HG02588 (cell line): ENCODE data around the gene NETO2.

Experiments used
- ATAC-seq: cut with Tn5 transposase; IDR thresholded peaks from one replicate; pipeline ENCODE4 v1.9.1; 2021; ENCODE audit warnings: mild to moderate bottlenecking, moderate library complexity; ENCODE audit not compliant: unreplicated experiment

Gene NETO2

DNA sequence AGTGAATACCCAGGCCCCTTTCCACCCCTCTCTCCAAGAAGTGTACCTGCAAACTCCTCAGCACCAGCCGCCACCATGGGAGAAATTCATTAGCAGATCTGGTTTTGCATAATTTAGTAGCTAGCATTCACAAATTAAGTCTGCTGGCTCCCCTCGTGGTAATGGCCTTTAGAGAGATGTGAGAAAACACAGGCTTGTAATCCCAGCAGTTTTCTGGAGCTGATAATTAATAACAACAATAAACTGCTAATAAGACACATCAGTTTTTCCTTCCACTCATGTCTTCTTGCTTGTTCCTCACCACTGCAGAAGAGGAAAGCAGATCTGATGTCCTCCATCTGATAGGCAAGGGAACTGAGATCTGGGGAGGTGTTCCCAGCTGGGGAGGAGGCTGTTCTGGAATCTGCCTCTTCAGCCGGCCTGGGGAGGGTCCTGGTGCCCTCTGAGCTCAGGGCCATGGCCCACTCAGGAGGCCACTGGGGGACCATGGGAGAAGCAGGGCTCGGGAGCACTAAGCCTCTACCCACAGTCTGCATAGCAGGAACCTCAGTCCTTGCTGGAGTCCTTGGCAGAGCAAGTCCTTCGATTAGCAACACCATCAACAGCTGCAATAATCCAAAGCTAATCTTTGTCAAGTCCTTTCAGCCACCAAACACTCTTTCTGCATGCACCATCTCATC, 96.1 kb downstream of the NETO2 start:
- no peak for ATAC-seq

- peak; percentile 45 for ATAC-seq
These were observed 96.8 kb downstream of the NETO2 start for GRCh38 chr16:47046726-47047523.

GRCh38 chr16:47045459-47045858, 98.3 kb downstream of the NETO2 start:
- ATAC-seq = no peak

DNA sequence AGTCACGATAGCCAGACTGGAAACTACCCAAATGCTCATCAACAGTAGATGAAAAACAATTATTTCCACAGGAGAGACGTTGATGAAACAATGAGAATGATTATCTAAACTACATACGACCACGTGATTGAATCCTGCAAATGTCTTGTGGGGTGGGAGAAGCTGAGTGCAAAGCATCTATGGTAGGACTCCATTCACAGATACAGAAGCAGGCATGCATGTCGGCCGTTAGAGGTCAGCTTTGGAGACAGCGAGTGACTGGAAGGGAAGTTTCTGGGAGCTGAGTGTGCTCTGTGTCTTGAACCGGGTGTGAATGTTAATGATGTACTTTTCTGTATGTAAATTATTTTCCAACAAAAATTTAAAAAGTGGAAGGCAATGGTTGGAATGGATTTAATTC, 98.7 kb downstream of the NETO2 start:
- no peak for ATAC-seq

DNA sequence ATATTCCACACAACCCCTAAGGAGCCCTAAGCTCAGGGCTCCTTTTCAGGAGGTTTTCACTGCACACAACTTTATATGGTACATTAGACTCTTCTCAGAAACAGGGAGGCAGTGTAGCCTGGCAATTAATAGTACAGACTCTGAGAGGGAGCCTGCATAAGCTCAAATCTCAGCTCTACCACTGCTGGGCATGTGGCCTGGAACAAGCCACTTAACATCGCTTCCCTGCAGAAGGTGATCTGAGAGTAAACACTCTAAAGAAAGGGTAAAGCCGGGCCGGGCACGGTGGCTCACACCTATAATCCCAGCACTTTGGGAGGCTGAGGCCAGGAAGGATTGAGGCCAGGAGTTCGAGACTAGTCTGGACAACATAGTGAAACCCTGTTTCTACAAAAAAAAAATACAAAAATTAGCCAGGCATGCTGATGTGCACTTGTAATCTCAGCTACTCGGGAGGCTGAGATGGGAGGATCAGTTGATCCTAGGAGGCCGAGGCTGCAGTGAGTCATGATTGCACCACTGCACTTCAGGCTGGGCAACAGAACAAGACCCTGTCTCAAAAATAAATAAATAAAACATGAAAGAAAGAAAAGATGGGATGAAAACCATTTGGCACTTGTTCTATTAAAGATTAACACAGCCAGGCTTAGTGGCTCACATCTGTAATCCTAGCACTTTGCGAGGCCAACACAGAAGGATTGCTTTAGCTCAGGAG, 99.6 kb downstream of the NETO2 start:
- ATAC-seq = no peak

DNA sequence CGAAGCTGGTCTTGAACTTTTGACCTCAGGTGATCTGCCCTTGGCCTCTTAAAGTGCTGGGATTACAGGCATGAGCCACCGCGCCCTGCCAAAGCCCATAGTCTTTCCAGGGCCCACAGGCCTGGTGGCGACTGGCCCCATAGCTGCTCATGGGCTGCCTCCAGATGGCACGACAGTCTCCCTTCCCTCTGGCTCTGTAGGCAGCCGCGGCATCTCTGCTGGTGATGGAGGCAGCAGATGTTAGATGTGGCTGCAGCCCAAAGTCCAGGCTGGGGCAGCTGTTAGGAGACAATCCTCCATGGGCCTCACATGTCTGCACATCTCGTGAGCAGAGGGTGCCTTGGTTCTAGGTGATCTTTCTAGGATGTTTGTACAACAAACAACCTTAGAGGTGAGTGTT, 100.5 kb downstream of the NETO2 start:
- ATAC-seq = no peak

- ATAC-seq = peak; percentile 93
These were observed 105.8 kb downstream of the NETO2 start for GRCh38 chr16:47037746-47038458.

GRCh38 chr16:47037396-47037745, 106.4 kb downstream of the NETO2 start:
- peak; percentile 37 for ATAC-seq

DNA sequence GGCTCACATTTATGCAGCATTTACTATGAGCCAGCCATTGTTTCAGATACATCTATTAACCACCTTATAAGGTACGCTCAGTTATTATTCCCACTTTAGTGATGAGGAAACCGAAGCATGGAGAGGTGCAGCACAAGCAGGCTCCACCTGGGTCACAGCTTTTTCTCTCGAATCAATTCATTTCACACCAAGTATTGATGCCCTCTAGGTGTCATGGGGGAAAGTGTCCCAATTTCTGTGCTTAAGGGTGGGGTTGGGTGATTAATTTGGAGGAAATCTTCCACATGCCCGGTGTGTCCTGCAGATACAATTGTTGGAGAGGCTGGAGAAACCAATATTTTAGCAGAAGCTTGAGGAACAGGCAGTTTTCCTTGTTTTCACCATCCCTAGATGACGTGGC, 107.5 kb downstream of the NETO2 start:
- no peak for ATAC-seq

GRCh38 chr16:47035436-47035835, 108.3 kb downstream of the NETO2 start:
- ATAC-seq = no peak

GRCh38 chr16:47034455-47034854, 109.3 kb downstream of the NETO2 start:
- no peak for ATAC-seq

DNA sequence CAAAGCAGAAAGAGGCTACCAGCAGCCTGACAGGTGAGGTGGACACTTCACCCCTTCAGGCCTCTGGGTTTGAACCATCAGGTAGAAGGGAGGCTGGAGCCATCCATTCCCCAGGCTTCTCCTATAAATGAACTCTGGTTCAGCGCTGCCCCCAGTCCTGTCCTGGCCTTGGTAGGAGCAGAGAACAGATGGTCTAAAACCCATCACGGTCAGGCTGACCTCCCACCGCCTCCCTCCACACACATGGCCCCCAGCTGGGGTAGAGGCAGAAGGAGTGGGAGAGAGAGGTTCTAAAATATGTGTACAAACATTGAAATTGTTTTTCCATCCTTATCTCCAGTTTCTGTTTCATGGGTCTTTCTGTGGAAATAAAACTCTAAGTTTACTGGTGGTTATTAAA, 110.6 kb downstream of the NETO2 start:
- ATAC-seq = no peak

DNA sequence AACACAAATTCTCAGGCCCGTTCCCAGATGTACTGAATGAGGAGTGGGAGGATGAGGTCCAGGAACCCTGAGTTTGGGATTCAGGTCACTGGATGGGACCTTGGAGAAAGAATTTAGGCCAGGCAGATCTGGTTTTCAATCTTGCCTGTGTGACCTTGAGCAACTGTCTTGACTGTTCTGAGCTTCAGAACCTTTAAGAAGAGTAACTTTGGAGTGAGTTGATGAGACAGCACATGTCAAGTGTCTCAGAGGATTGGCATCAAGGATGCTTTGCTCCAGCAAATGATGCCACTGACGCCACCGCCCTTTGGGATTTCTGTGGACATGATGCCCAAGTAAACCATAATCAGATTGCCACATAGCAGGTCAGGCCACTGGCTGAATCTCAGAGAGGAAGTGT, 114.0 kb downstream of the NETO2 start:
- ATAC-seq = no peak

DNA sequence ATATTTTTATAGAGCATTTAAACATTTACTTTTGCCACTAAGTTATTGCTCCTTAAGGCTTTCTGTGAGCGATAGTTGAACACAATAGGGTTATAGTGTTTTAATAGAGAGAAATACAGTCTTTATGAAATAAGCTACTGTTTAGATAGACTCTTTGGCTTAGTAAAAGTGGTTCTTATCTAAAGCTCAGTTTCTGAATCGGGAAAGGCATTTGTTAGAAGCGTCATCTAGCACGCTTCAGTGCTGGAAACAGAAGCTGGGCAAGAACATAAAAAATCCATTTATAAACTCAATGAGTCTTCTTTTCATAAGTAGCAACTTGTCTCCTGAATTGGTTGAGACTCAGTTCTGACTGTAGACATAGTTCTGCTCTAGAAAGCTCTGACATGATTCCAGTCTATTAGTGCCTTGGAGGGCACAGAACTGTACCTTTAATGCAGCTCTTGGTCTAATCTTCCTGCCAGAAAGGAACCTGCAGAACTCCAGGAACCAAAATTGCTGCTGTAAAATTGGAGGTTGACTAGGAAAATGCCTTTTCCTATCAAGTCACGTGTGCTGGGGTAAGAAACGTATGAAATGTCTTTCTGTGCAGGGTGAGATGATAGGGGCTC, 114.9 kb downstream of the NETO2 start:
- ATAC-seq = no peak
